VCaP (cell line): ENCODE results near the gene MGAT4A.

Source experiments
- H3K27ac ChIP-seq: fragments of 450-650 bp; 2 replicates; pipeline ENCODE4 v1.5.1; 2017
- TF ChIP-seq, protein P1 (sequence below): fragments of 450-650 bp; conservative IDR thresholded peaks from 2 replicates; pipeline ENCODE4 v1.5.1; 2017; ENCODE audit warnings: mild to moderate bottlenecking, moderate library complexity

MGAT4A gene

GRCh38 chr2:98775146-98775986, 44.4 kb upstream of the MGAT4A start:
- no peak overlapping the region for H3K27ac ChIP-seq
- TF ChIP-seq, protein P1, sequence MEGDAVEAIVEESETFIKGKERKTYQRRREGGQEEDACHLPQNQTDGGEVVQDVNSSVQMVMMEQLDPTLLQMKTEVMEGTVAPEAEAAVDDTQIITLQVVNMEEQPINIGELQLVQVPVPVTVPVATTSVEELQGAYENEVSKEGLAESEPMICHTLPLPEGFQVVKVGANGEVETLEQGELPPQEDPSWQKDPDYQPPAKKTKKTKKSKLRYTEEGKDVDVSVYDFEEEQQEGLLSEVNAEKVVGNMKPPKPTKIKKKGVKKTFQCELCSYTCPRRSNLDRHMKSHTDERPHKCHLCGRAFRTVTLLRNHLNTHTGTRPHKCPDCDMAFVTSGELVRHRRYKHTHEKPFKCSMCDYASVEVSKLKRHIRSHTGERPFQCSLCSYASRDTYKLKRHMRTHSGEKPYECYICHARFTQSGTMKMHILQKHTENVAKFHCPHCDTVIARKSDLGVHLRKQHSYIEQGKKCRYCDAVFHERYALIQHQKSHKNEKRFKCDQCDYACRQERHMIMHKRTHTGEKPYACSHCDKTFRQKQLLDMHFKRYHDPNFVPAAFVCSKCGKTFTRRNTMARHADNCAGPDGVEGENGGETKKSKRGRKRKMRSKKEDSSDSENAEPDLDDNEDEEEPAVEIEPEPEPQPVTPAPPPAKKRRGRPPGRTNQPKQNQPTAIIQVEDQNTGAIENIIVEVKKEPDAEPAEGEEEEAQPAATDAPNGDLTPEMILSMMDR: no peak

DNA sequence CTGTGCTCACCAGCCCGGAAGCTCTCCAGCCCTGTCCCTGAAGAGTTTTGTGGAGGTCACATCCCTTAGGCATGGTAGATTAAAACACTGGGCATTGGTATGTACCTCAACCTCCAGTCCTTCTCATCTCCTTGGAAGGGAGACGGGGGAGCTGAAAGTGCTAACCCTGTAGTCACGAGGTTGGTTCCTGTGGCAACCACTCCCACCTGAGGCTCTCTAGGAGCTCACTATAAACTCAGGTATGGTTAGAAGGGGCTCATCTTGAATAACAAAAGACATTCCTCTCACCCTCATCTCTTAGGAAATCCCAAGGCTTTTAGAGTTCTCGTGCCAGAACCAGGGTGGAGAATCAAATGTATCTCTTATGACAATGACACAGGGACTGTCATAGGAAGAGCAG, 43.0 kb upstream of the MGAT4A start:
- TF ChIP-seq, protein P1: no peak
- H3K27ac ChIP-seq: no peak overlapping the region

DNA sequence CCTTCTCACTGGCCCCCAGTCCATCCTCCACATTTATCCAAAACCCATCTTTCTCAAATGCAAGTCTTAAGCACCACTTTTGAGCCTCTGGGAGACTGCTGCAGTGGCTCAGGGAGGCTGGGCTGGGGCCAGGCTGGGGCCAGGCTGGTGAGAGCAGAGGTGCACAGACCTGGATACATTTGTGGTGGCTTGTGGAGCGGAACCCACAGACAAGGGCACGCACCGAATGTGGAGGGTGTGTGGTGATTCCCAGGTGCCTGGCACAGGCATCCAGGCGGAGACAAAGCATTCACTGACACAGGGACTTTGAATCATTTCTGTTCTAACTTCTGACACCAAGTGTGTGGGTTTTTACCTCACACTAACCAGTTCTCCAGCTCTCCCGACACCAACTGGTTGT, 42.2 kb upstream of the MGAT4A start:
- no peak overlapping the region for H3K27ac ChIP-seq
- TF ChIP-seq, protein P1: no peak

DNA sequence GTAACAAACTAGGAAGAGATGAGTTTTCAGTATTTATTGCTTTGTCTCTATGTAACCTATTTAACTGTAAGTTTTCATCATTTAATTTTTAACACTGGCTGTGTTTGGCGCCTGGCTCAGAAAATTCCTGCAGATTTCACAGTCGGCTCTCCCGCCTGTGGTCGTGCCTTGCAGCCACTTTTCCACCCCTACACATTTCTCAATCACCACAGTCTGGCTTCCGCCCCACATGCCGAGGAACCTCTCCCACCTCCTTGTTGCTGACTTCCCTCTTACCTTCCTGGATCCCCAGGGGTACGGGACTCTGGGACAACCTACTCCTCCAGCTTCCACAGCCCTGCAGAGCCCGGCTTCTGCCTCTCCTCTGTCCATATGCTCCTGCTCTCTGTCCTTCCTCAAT, 41.6 kb upstream of the MGAT4A start:
- TF ChIP-seq, protein P1: no peak
- peak overlapping the region; percentile 67 for H3K27ac ChIP-seq

- TF ChIP-seq, protein P1: no peak
- peak overlapping the region; percentile 67 for H3K27ac ChIP-seq
Observed at GRCh38 chr2:98771721-98772524, 41.0 kb upstream of the MGAT4A start.

DNA sequence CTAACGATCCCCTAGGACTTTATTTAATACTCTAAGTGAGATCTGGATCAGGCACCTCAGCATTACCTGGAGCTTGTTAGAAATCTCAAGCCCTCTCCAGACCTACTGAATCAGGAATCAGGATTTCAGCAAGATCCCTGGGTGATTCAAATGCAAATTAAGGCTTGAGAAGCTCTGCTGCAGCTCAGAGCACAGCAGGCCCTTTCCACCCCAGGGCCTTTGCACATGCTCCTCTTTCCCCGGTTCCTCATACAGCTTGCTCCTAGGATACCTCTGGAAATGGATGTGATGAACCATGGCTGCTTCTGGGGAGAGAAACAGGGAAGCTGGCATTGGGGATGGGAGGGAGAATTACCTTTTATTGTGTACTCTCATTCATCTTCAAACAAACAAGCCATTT, 40.3 kb upstream of the MGAT4A start:
- H3K27ac ChIP-seq: peak overlapping the region; percentile 67
- TF ChIP-seq, protein P1: no peak

DNA sequence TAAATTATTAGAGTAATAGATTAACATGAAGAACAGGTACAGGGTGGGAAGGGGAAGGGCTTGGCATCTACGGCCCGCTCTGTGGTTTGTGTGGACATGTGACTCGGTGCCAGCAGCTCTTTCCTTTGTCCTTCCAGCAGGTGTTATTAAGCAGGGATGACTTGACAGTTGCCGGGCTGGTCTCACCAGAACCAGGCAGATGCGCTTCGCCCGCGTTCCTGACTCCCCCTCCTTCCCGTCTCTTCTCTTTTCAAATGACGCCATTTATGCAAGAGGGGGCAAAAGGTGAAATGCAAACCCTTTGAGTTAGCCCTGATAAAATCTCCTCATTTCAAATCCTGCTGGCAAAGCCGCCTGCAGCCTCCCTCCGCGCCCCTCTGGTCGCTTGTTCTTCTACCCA, 38.9 kb upstream of the MGAT4A start:
- TF ChIP-seq, protein P1: no peak
- H3K27ac ChIP-seq: peak overlapping the region; percentile 74
